Astrocyte (in vitro differentiated cells and primary cell): ENCODE data around the gene FILIP1L. TPM values are rescaled to one million over a fixed set of nuclear protein-coding genes. Genes with fewer than 3 reads are reported as not detected.

ENCODE experiments used
- DNase-seq: peaks from one replicate; pipeline ENCODE4 v3.0.0-alpha.2; 2010; ENCODE audit warnings: low read depth
- FAIRE-seq: peaks from 2 replicates; lab custom pipeline; 2011; peaks lifted over from hg19 to GRCh38; lab: Jason Lieb, UNC
- H2AFZ ChIP-seq: 2 replicates; pipeline ENCODE4 v1.6.0; 2012; ENCODE audit warnings: low read depth, low read length, inconsistent platforms
- H3K27ac ChIP-seq: 2 replicates; pipeline ENCODE4 v1.5.1; 2011; ENCODE audit warnings: low read depth, low read length, inconsistent platforms
- H3K27me3 ChIP-seq: 2 replicates; pipeline ENCODE4 v1.6.0; 2011; ENCODE audit warnings: low read length, inconsistent platforms; ENCODE audit not compliant: insufficient read depth
- H3K36me3 ChIP-seq: 2 replicates; pipeline ENCODE4 v1.5.1; 2011; ENCODE audit warnings: low read length, inconsistent platforms; ENCODE audit not compliant: insufficient read depth
- H3K4me1 ChIP-seq: 2 replicates; pipeline ENCODE4 v1.5.1; 2011; ENCODE audit warnings: low read length, inconsistent platforms; ENCODE audit not compliant: insufficient read depth
- H3K4me2 ChIP-seq: 2 replicates; pipeline ENCODE4 v1.6.0; 2012; ENCODE audit warnings: low read length, inconsistent platforms
- H3K4me3 ChIP-seq: 2 replicates; pipeline ENCODE4 v1.5.1; 2011; ENCODE audit warnings: low read depth, mild to moderate bottlenecking, low read length, inconsistent platforms; ENCODE audit not compliant: insufficient read depth
- H3K79me2 ChIP-seq: 2 replicates; pipeline ENCODE4 v1.6.0; 2012; ENCODE audit warnings: mild to moderate bottlenecking, low read length, inconsistent platforms; ENCODE audit not compliant: insufficient read depth
- H3K9ac ChIP-seq: 2 replicates; pipeline ENCODE4 v1.6.0; 2012; ENCODE audit warnings: mild to moderate bottlenecking, low read length, inconsistent platforms
- H3K9me3 ChIP-seq: 2 replicates; pipeline ENCODE4 v1.5.1; 2012; ENCODE audit warnings: low read depth, mild to moderate bottlenecking, low read length, inconsistent platforms; ENCODE audit not compliant: insufficient read depth
- H4K20me1 ChIP-seq: 2 replicates; pipeline ENCODE4 v1.6.0; 2012; ENCODE audit warnings: low read length, inconsistent platforms; ENCODE audit not compliant: insufficient read depth
- H3K27ac Mint-ChIP-seq: one replicate; pipeline ENCODE4 v1.8.0; 2021; ENCODE audit warnings: mild to moderate bottlenecking, mixed read lengths; ENCODE audit not compliant: unreplicated experiment
- H3K27me3 Mint-ChIP-seq: one replicate; pipeline ENCODE4 v1.8.0; 2021; ENCODE audit warnings: low read depth, mixed read lengths; ENCODE audit not compliant: unreplicated experiment
- H3K36me3 Mint-ChIP-seq: one replicate; pipeline ENCODE4 v1.8.0; 2021; ENCODE audit warnings: low read depth, mixed read lengths; ENCODE audit not compliant: unreplicated experiment
- H3K4me1 Mint-ChIP-seq: one replicate; pipeline ENCODE4 v1.8.0; 2021; ENCODE audit warnings: low read depth, mixed read lengths; ENCODE audit not compliant: unreplicated experiment
- H3K4me3 Mint-ChIP-seq: one replicate; pipeline ENCODE4 v1.8.0; 2021; ENCODE audit warnings: mild to moderate bottlenecking, moderate library complexity, mixed read lengths; ENCODE audit not compliant: unreplicated experiment
- H3K9me3 Mint-ChIP-seq: one replicate; pipeline ENCODE4 v1.8.0; 2021; ENCODE audit warnings: mild to moderate bottlenecking, mixed read lengths; ENCODE audit not compliant: unreplicated experiment
- CTCF ChIP-seq: IDR thresholded peaks from 2 replicates; pipeline ENCODE4 v1.5.1; 2011; ENCODE audit warnings: low read depth, mild to moderate bottlenecking, inconsistent platforms, low read length, moderate library complexity; ENCODE audit not compliant: insufficient read depth
- EZH2 ChIP-seq: IDR thresholded peaks from 2 replicates; pipeline ENCODE4 v1.6.1; 2012; ENCODE audit warnings: mild to moderate bottlenecking, low read length, inconsistent platforms; ENCODE audit not compliant: insufficient read depth
- total RNA-seq: library from RNA; stranded (reverse); gene quantifications from 2 replicates; pipeline ENCODE4 v1.2.1, GENCODE V29; 2021

FILIP1L gene
- total RNA-seq, 1 donor from 2014 or later, result 209 TPM

GRCh38 chr3:99957151-99957796 lies 157.0 kb downstream of the FILIP1L start:
- no peak overlapping the region for H3K27ac Mint-ChIP-seq
- Histone ChIP-seq H3K36me3 (no peaks in the 10 kb centered on the region), H4K20me1 (no peaks in the 10 kb centered on the region), H3K4me3 (no peak overlapping the region), H3K27ac (no peak overlapping the region), H3K4me1 (peaks cover 22% of the 10 kb centered on the region), H3K79me2 (no peaks in the 10 kb centered on the region), H3K4me2 (no peak overlapping the region), H3K27me3 (no peaks in the 10 kb centered on the region), H3K9ac (no peak overlapping the region), H3K9me3 (no peaks in the 10 kb centered on the region), H2AFZ (no peak overlapping the region)
- peaks cover 4% of the 10 kb centered on the region for H3K9me3 Mint-ChIP-seq
- H3K4me1 Mint-ChIP-seq, result peaks cover 51% of the 10 kb centered on the region
- H3K36me3 Mint-ChIP-seq, result no peaks in the 10 kb centered on the region
- no peak overlapping the region for H3K4me3 Mint-ChIP-seq
- FAIRE-seq (no peak), DNase-seq (no peak)
- no peaks in the 10 kb centered on the region for H3K27me3 Mint-ChIP-seq
- TF ChIP-seq CTCF (no peak), EZH2 (no peak)

GRCh38 chr3:99955773-99956562 lies 158.3 kb downstream of the FILIP1L start:
- no peak for TF ChIP-seq CTCF
- no peak for TF ChIP-seq EZH2
- H3K4me3 ChIP-seq, result no peak overlapping the region
- H3K79me2 ChIP-seq, result no peaks in the 10 kb centered on the region
- Mint-ChIP-seq H3K27me3 (no peaks in the 10 kb centered on the region), H3K36me3 (no peaks in the 10 kb centered on the region), H3K4me1 (peaks cover 54% of the 10 kb centered on the region), H3K4me3 (no peak overlapping the region), H3K9me3 (peaks cover 4% of the 10 kb centered on the region), H3K27ac (no peak overlapping the region)
- no peak overlapping the region for H3K4me2 ChIP-seq
- H2AFZ ChIP-seq, result no peak overlapping the region
- no peaks in the 10 kb centered on the region for H3K9me3 ChIP-seq
- FAIRE-seq, result no peak
- H3K36me3 ChIP-seq, result no peaks in the 10 kb centered on the region
- H3K4me1 ChIP-seq, result peaks cover 31% of the 10 kb centered on the region
- H3K27ac ChIP-seq, result no peak overlapping the region
- H3K27me3 ChIP-seq, result no peaks in the 10 kb centered on the region
- no peak for DNase-seq
- H4K20me1 ChIP-seq, result no peaks in the 10 kb centered on the region
- H3K9ac ChIP-seq, result no peak overlapping the region
